IPS-NIHi11 (cell line): ENCODE results near the gene EFS.
"Not testable (repeated sequence)": the region's sequence is repeated elsewhere in the genome, so short reads cannot be mapped to it uniquely, and the experiment has no call there.

ENCODE experiments used
- DNase-seq: peaks from one replicate; pipeline ENCODE4 v3.0.0; 2012; ENCODE audit warnings: mixed read lengths, low spot score

The EFS gene

GRCh38 chr14:23365036-23365731 lies at the start of gene EFS:
TSS of gene EFS (minus strand) at chr14:23365172. CDS start at chr14:23365025, 147 bp downstream.
- peak; percentile 58 for DNase-seq

GRCh38 chr14:23414254-23414653 lies 49.3 kb upstream of the EFS start:
- no peak for DNase-seq

- no peak for DNase-seq
These were observed 48.7 kb upstream of the EFS start for GRCh38 chr14:23413681-23414080.

GRCh38 chr14:23411563-23412525 lies 46.9 kb upstream of the EFS start:
- DNase-seq, result no peak

GRCh38 chr14:23409966-23410635 lies 45.1 kb upstream of the EFS start:
- no peak for DNase-seq

- no peak for DNase-seq
These were observed 44.5 kb upstream of the EFS start for GRCh38 chr14:23409475-23409874.

- no peak for DNase-seq
These were observed 43.3 kb upstream of the EFS start for GRCh38 chr14:23408307-23408630.

- no peak for DNase-seq
These were observed 42.7 kb upstream of the EFS start, which contains the start of gene MYH6 for GRCh38 chr14:23407516-23408306. TSS of gene MYH6 (minus strand) at chr14:23408273. CDS start at chr14:23407223, 1,050 bp downstream.

- DNase-seq, result no peak
These were observed 41.9 kb upstream of the EFS start for GRCh38 chr14:23406725-23407355.

- no peak for DNase-seq
These were observed 41.3 kb upstream of the EFS start for GRCh38 chr14:23406244-23406643.

GRCh38 chr14:23405516-23406025 lies 40.6 kb upstream of the EFS start:
- no peak for DNase-seq

- DNase-seq, result no peak
These were observed 40.1 kb upstream of the EFS start for GRCh38 chr14:23405096-23405495.

- DNase-seq, result no peak
These were observed 39.4 kb upstream of the EFS start for GRCh38 chr14:23404331-23404900.

GRCh38 chr14:23403908-23404307 lies 38.9 kb upstream of the EFS start:
- DNase-seq, result no peak

- no peak for DNase-seq
These were observed 38.1 kb upstream of the EFS start for GRCh38 chr14:23403139-23403438.

GRCh38 chr14:23402296-23403138 lies 37.5 kb upstream of the EFS start:
- DNase-seq, result peak; percentile 43

- no peak for DNase-seq
These were observed 36.3 kb upstream of the EFS start for GRCh38 chr14:23401291-23401690.

GRCh38 chr14:23400496-23401149 lies 35.7 kb upstream of the EFS start:
- DNase-seq, result not testable (repeated sequence)

GRCh38 chr14:23399591-23399990 lies 34.6 kb upstream of the EFS start:
- DNase-seq, result no peak
